ENCODE data around the gene LONP2.

LONP2 gene

GRCh38 chr16:48210747-48211146 lies 33.4 kb upstream of the LONP2 start:
- no peaks in the 10 kb centered on the region for H3K36me3 ChIP-seq (replicated peaks in 1 of 2; ENCODE audit: control insufficient read depth in 2 of 2, insufficient read depth in 2 of 2, low read length in 2 of 2)
- no peak overlapping the region for H3K4me2 ChIP-seq (ENCODE audit: insufficient read depth, low read length, poor library complexity, severe bottlenecking)
- H3K27ac ChIP-seq (replicated peaks; ENCODE audit: low read length) = no peak overlapping the region
- H3K18ac ChIP-seq (ENCODE audit: low read length) = no peak overlapping the region
- H2AFZ ChIP-seq (ENCODE audit: low read length) = no peak overlapping the region
- H3K9me3 ChIP-seq (replicated peaks in 1 of 2; ENCODE audit: control insufficient read depth in 2 of 2, insufficient read depth in 1 of 2, low read depth in 1 of 2, low read length in 2 of 2) = no peaks in the 10 kb centered on the region
- no peaks in the 10 kb centered on the region for H3K79me1 ChIP-seq (ENCODE audit: low read depth, low read length)
- no peak overlapping the region for H2BK120ac ChIP-seq (ENCODE audit: low read depth, low read length)
- no peaks in the 10 kb centered on the region for H3K4me1 ChIP-seq (ENCODE audit: control insufficient read depth in 2 of 2, insufficient read depth in 1 of 2, low read depth in 1 of 2, low read length in 2 of 2)
- H3K4me3 ChIP-seq (ENCODE audit: low read length in 2 of 2) = no peak overlapping the region
- H4K8ac ChIP-seq (ENCODE audit: low read depth, low read length) = no peak overlapping the region
- no peak overlapping the region for H4K91ac ChIP-seq (ENCODE audit: low read depth, low read length, poor library complexity)
- no peak overlapping the region for H3K4ac ChIP-seq (ENCODE audit: low read length)
- H3K14ac ChIP-seq (ENCODE audit: low read length) = no peak overlapping the region
- no CpG with 5 or more reads among the region's 6 CpGs for WGBS, 2 donors (ENCODE audit: extremely low coverage in 2 of 2, insufficient read length in 2 of 2, insufficient replicate concordance in 1 of 2)
- no peak overlapping the region for H2AK5ac ChIP-seq (ENCODE audit: low read depth, low read length)
- no peak overlapping the region for H3K23ac ChIP-seq (ENCODE audit: low read depth, low read length, poor library complexity)
- no peak overlapping the region for H2BK5ac ChIP-seq (ENCODE audit: low read length)
- H2BK15ac ChIP-seq (ENCODE audit: low read length) = no peak overlapping the region
- H2BK12ac ChIP-seq (ENCODE audit: low read length) = no peak overlapping the region
- no peak for DNase-seq (ENCODE audit: low spot score)
- H3K27me3 ChIP-seq (ENCODE audit: control insufficient read depth in 3 of 3, insufficient read depth in 3 of 3, low read depth in 1 of 3, low read length in 3 of 3) = peaks cover 0 to 10% (median 0%) of the 10 kb centered on the region in 3 experiments
- no peak overlapping the region for H3K9ac ChIP-seq (ENCODE audit: low read depth, low read length, poor library complexity)

GRCh38 chr16:48212033-48212432 lies 32.1 kb upstream of the LONP2 start:
- no peaks in the 10 kb centered on the region for H3K79me1 ChIP-seq (ENCODE audit: low read depth, low read length)
- H3K36me3 ChIP-seq (replicated peaks in 1 of 2; ENCODE audit: control insufficient read depth in 2 of 2, insufficient read depth in 2 of 2, low read length in 2 of 2) = no peaks in the 10 kb centered on the region
- no peak overlapping the region for H3K4me3 ChIP-seq (ENCODE audit: low read length in 2 of 2)
- no peak overlapping the region for H3K4ac ChIP-seq (ENCODE audit: low read length)
- H3K9ac ChIP-seq (ENCODE audit: low read depth, low read length, poor library complexity) = no peak overlapping the region
- no peak overlapping the region for H3K14ac ChIP-seq (ENCODE audit: low read length)
- H2BK5ac ChIP-seq (ENCODE audit: low read length) = no peak overlapping the region
- peaks cover 0 to 10% (median 0%) of the 10 kb centered on the region in 3 experiments for H3K27me3 ChIP-seq (ENCODE audit: control insufficient read depth in 3 of 3, insufficient read depth in 3 of 3, low read depth in 1 of 3, low read length in 3 of 3)
- H2AFZ ChIP-seq (ENCODE audit: low read length) = no peak overlapping the region
- no peak overlapping the region for H3K18ac ChIP-seq (ENCODE audit: low read length)
- no peak overlapping the region for H4K8ac ChIP-seq (ENCODE audit: low read depth, low read length)
- no peak overlapping the region for H2AK5ac ChIP-seq (ENCODE audit: low read depth, low read length)
- H3K27ac ChIP-seq (replicated peaks; ENCODE audit: low read length) = no peak overlapping the region
- no peaks in the 10 kb centered on the region for H3K4me1 ChIP-seq (ENCODE audit: control insufficient read depth in 2 of 2, insufficient read depth in 1 of 2, low read depth in 1 of 2, low read length in 2 of 2)
- no peaks in the 10 kb centered on the region for H3K9me3 ChIP-seq (replicated peaks in 1 of 2; ENCODE audit: control insufficient read depth in 2 of 2, insufficient read depth in 1 of 2, low read depth in 1 of 2, low read length in 2 of 2)
- H4K91ac ChIP-seq (ENCODE audit: low read depth, low read length, poor library complexity) = no peak overlapping the region
- no peak overlapping the region for H3K4me2 ChIP-seq (ENCODE audit: insufficient read depth, low read length, poor library complexity, severe bottlenecking)
- H2BK15ac ChIP-seq (ENCODE audit: low read length) = no peak overlapping the region
- H3K23ac ChIP-seq (ENCODE audit: low read depth, low read length, poor library complexity) = no peak overlapping the region
- DNase-seq (ENCODE audit: low spot score) = no peak
- H2BK120ac ChIP-seq (ENCODE audit: low read depth, low read length) = no peak overlapping the region
- no CpG with 5 or more reads among the region's 3 CpGs for WGBS, 2 donors (ENCODE audit: extremely low coverage in 2 of 2, insufficient read length in 2 of 2, insufficient replicate concordance in 1 of 2)
- no peak overlapping the region for H2BK12ac ChIP-seq (ENCODE audit: low read length)

- no CpG with 5 or more reads among the region's 6 CpGs for whole genome bisulfite sequencing, 2 donors (ENCODE audit: extremely low coverage in 2 of 2, insufficient read length in 2 of 2, insufficient replicate concordance in 1 of 2)
- Histone ChIP-seq H3K14ac (ENCODE audit: low read length) (no peak overlapping the region), H3K27ac (replicated peaks; ENCODE audit: low read length) (no peak overlapping the region), H3K18ac (ENCODE audit: low read length) (no peak overlapping the region), H3K36me3 (replicated peaks in 1 of 2; ENCODE audit: control insufficient read depth in 2 of 2, insufficient read depth in 2 of 2, low read length in 2 of 2) (no peaks in the 10 kb centered on the region), H2BK5ac (ENCODE audit: low read length) (no peak overlapping the region), H4K91ac (ENCODE audit: low read depth, low read length, poor library complexity) (no peak overlapping the region), H3K9ac (ENCODE audit: low read depth, low read length, poor library complexity) (no peak overlapping the region), H2BK120ac (ENCODE audit: low read depth, low read length) (no peak overlapping the region), H3K23ac (ENCODE audit: low read depth, low read length, poor library complexity) (no peak overlapping the region), H3K4me2 (ENCODE audit: insufficient read depth, low read length, poor library complexity, severe bottlenecking) (no peak overlapping the region), H3K27me3 (ENCODE audit: control insufficient read depth in 3 of 3, insufficient read depth in 3 of 3, low read depth in 1 of 3, low read length in 3 of 3) (peaks cover 0 to 9% (median 0%) of the 10 kb centered on the region in 3 experiments), H3K9me3 (replicated peaks in 1 of 2; ENCODE audit: control insufficient read depth in 2 of 2, insufficient read depth in 1 of 2, low read depth in 1 of 2, low read length in 2 of 2) (no peaks in the 10 kb centered on the region), H3K4me1 (ENCODE audit: control insufficient read depth in 2 of 2, insufficient read depth in 1 of 2, low read depth in 1 of 2, low read length in 2 of 2) (no peaks in the 10 kb centered on the region), H3K4ac (ENCODE audit: low read length) (no peak overlapping the region), H2BK12ac (ENCODE audit: low read length) (no peak overlapping the region), H3K4me3 (ENCODE audit: low read length in 2 of 2) (no peak overlapping the region), H3K79me1 (ENCODE audit: low read depth, low read length) (no peaks in the 10 kb centered on the region), H2AK5ac (ENCODE audit: low read depth, low read length) (no peak overlapping the region), H2BK15ac (ENCODE audit: low read length) (no peak overlapping the region), H2AFZ (ENCODE audit: low read length) (no peak overlapping the region), H4K8ac (ENCODE audit: low read depth, low read length) (no peak overlapping the region)
- no peak for DNase-seq (ENCODE audit: low spot score)
These were observed 28.4 kb upstream of the LONP2 start for GRCh38 chr16:48215738-48216137.

- no peaks in the 10 kb centered on the region for H3K9me3 ChIP-seq (replicated peaks in 1 of 2; ENCODE audit: control insufficient read depth in 2 of 2, insufficient read depth in 1 of 2, low read depth in 1 of 2, low read length in 2 of 2)
- peaks cover 0 to 7% (median 0%) of the 10 kb centered on the region in 3 experiments for H3K27me3 ChIP-seq (ENCODE audit: control insufficient read depth in 3 of 3, insufficient read depth in 3 of 3, low read depth in 1 of 3, low read length in 3 of 3)
- WGBS, 2 donors (ENCODE audit: extremely low coverage in 2 of 2, insufficient read length in 2 of 2, insufficient replicate concordance in 1 of 2) = no CpG with 5 or more reads among the region's 2 CpGs
- no peak overlapping the region for H4K91ac ChIP-seq (ENCODE audit: low read depth, low read length, poor library complexity)
- no peak overlapping the region for H2AFZ ChIP-seq (ENCODE audit: low read length)
- H3K4me1 ChIP-seq (ENCODE audit: control insufficient read depth in 2 of 2, insufficient read depth in 1 of 2, low read depth in 1 of 2, low read length in 2 of 2) = no peaks in the 10 kb centered on the region
- H3K27ac ChIP-seq (replicated peaks; ENCODE audit: low read length) = no peak overlapping the region
- H2BK5ac ChIP-seq (ENCODE audit: low read length) = no peak overlapping the region
- H3K14ac ChIP-seq (ENCODE audit: low read length) = no peak overlapping the region
- no peak overlapping the region for H2BK15ac ChIP-seq (ENCODE audit: low read length)
- H2BK120ac ChIP-seq (ENCODE audit: low read depth, low read length) = no peak overlapping the region
- no peak overlapping the region for H3K23ac ChIP-seq (ENCODE audit: low read depth, low read length, poor library complexity)
- H3K18ac ChIP-seq (ENCODE audit: low read length) = no peak overlapping the region
- no peaks in the 10 kb centered on the region for H3K79me1 ChIP-seq (ENCODE audit: low read depth, low read length)
- no peaks in the 10 kb centered on the region for H3K36me3 ChIP-seq (replicated peaks in 1 of 2; ENCODE audit: control insufficient read depth in 2 of 2, insufficient read depth in 2 of 2, low read length in 2 of 2)
- H3K9ac ChIP-seq (ENCODE audit: low read depth, low read length, poor library complexity) = no peak overlapping the region
- no peak overlapping the region for H3K4ac ChIP-seq (ENCODE audit: low read length)
- no peak overlapping the region for H3K4me2 ChIP-seq (ENCODE audit: insufficient read depth, low read length, poor library complexity, severe bottlenecking)
- no peak overlapping the region for H2AK5ac ChIP-seq (ENCODE audit: low read depth, low read length)
- no peak overlapping the region for H4K8ac ChIP-seq (ENCODE audit: low read depth, low read length)
- DNase-seq (ENCODE audit: low spot score) = no peak
- no peak overlapping the region for H3K4me3 ChIP-seq (ENCODE audit: low read length in 2 of 2)
- H2BK12ac ChIP-seq (ENCODE audit: low read length) = no peak overlapping the region
These were observed 26.4 kb upstream of the LONP2 start for GRCh38 chr16:48217708-48218107.
